OCI-LY7 (cell line): ENCODE measurements around the gene ST3GAL3. TPM values are rescaled to one million over a fixed set of nuclear protein-coding genes. Genes with fewer than 3 reads are reported as not detected.

Experiments
- BruUV-seq: library from RNA; stranded (reverse); fragments of 400-500 nt; replicated peaks from 2 replicates; lab custom pipeline; 2021; lab: Mats Ljungman, UMichigan
- CTCF ChIA-PET: fragments of 300-600 bp; sonication (Branson Sonifier 250); formaldehyde crosslinking; loops from one replicate; lab custom pipeline; 2022; ENCODE audit warnings: antibody characterized with exemption; ENCODE audit not compliant: unreplicated experiment; lab: Charles Lee
- POLR2A ChIA-PET: fragments of 300-600 bp; sonication (Branson Sonifier 250); formaldehyde crosslinking; loops from one replicate; lab custom pipeline; 2022; ENCODE audit warnings: antibody characterized with exemption; lab: Charles Lee
- DNase-seq: peaks from one replicate; pipeline ENCODE4 v3.0.0-alpha.2; 2015; ENCODE audit warnings: low spot score
- H2AFZ ChIP-seq: fragments of 200-600 bp; sonication (generic), shearing (Covaris generic); 2 replicates; pipeline ENCODE4 v1.6.1; 2014; ENCODE audit warnings: mild to moderate bottlenecking, antibody characterized with exemption, low read length, moderate library complexity
- H3K27ac ChIP-seq: fragments of 200-600 bp; sonication (generic); 2 replicates; pipeline ENCODE4 v1.5.1; 2014; ENCODE audit warnings: mixed run types, low read depth, mild to moderate bottlenecking, moderate library complexity, low read length, inconsistent platforms; ENCODE audit not compliant: poor library complexity, severe bottlenecking
- H3K36me3 ChIP-seq: fragments of 200-600 bp; sonication (generic); 2 replicates; pipeline ENCODE4 v1.6.1; 2014; ENCODE audit warnings: mild to moderate bottlenecking, antibody characterized with exemption, low read length, moderate library complexity, mixed read lengths; ENCODE audit not compliant: insufficient read depth
- H3K4me1 ChIP-seq: fragments of 200-600 bp; sonication (generic); 2 replicates; pipeline ENCODE4 v1.5.1; 2014; ENCODE audit warnings: mild to moderate bottlenecking, low read length; ENCODE audit not compliant: insufficient read depth, poor library complexity, severe bottlenecking
- H3K4me2 ChIP-seq: fragments of 200-600 bp; sonication (generic); 2 replicates; pipeline ENCODE4 v1.6.1; 2014; ENCODE audit warnings: mild to moderate bottlenecking, low read length
- H3K4me3 ChIP-seq: fragments of 200-600 bp; sonication (generic); 2 replicates; pipeline ENCODE4 v1.5.1; 2014; ENCODE audit warnings: mild to moderate bottlenecking, low read depth, low read length; ENCODE audit not compliant: poor library complexity, severe bottlenecking
- H3K79me2 ChIP-seq: fragments of 200-600 bp; sonication (generic); 2 replicates; pipeline ENCODE4 v1.6.1; 2016; ENCODE audit warnings: low read depth, mild to moderate bottlenecking, low read length, moderate library complexity, mixed read lengths; ENCODE audit not compliant: insufficient read depth
- H3K9me2 ChIP-seq: fragments of 200-600 bp; sonication (generic); 2 replicates; pipeline ENCODE4 v1.6.1; 2016; ENCODE audit warnings: mild to moderate bottlenecking, low read length, mixed read lengths; ENCODE audit not compliant: insufficient read depth
- H3K9me3 ChIP-seq: fragments of 200-600 bp; sonication (generic); 2 replicates; pipeline ENCODE4 v1.6.1; 2014; ENCODE audit warnings: mild to moderate bottlenecking, mixed run types, low read length, mixed read lengths
- H4K20me1 ChIP-seq: fragments of 200-600 bp; sonication (generic); 2 replicates; pipeline ENCODE4 v1.6.1; 2014; ENCODE audit warnings: mild to moderate bottlenecking, antibody characterized with exemption, low read length, moderate library complexity, mixed read lengths; ENCODE audit not compliant: insufficient read depth
- CTCF ChIP-seq: fragments of 200-600 bp; sonication (generic); conservative IDR thresholded peaks from 2 replicates; pipeline ENCODE4 v1.5.1; 2014; ENCODE audit warnings: mild to moderate bottlenecking, antibody characterized with exemption, low read length, moderate library complexity, mixed read lengths
- EZH2phosphoT487 ChIP-seq: fragments of 200-600 bp; sonication (generic); IDR thresholded peaks from 2 replicates; pipeline ENCODE4 v1.6.1; 2018; ENCODE audit warnings: low read depth, borderline replicate concordance, mild to moderate bottlenecking, mixed run types, antibody characterized with exemption, low read length, moderate library complexity, mixed read lengths
- intact Hi-C: fragments of 100-400 bp; cut with micrococcal nuclease; formaldehyde crosslinking; loops from one replicate; pipeline ENCODE4 v1.10.0; 2022; ENCODE audit not compliant: unreplicated experiment
- total RNA-seq, 2 experiments: library from RNA; depleted of rRNA in 1 of 2; stranded (reverse); fragments of >200 nt in 1 of 2; shearing (Covaris generic) in 1 of 2; gene quantifications; 2 replicates each; pipeline ENCODE4 v1.2.3, GENCODE V29; 2014 to 2022

ST3GAL3 gene
- total RNA-seq, 2 experiments from 2014 or later: 24.0 to 45.0 TPM

GRCh38 chr1:43949678-43950077 lies 242.3 kb downstream of the ST3GAL3 start:
- no TSS peak for BruUV-seq
- Histone ChIP-seq H3K36me3 (peaks cover 10% of the 10 kb centered on the region; the same call in 1 of the 2 replicates), H3K27ac (no peak overlapping the region), H2AFZ (no peak overlapping the region), H3K9me2 (no peaks in the 10 kb centered on the region), H3K9me3 (no peaks in the 10 kb centered on the region), H3K4me1 (peaks cover 19% of the 10 kb centered on the region), H4K20me1 (no peaks in the 10 kb centered on the region), H3K4me2 (no peak overlapping the region), H3K79me2 (peaks cover 3% of the 10 kb centered on the region; the same call in 1 of the 2 replicates), H3K4me3 (no peak overlapping the region)
- DNase-seq: no peak
- TF ChIP-seq EZH2phosphoT487: no peak
- no peak for TF ChIP-seq CTCF
- intact Hi-C loops: no loop called here
- CTCF ChIA-PET: no interaction called here
- POLR2A ChIA-PET: interaction anchor here (1.1 kb wide), 1 partner anchor 20 kb away, joined by 3 read pairs; the partner anchor contains the start of gene DPH2

GRCh38 chr1:43951021-43951985 lies 244.0 kb downstream of the ST3GAL3 start:
- Histone ChIP-seq H3K9me3 (no peaks in the 10 kb centered on the region), H4K20me1 (peaks cover 4% of the 10 kb centered on the region; the same call in 1 of the 2 replicates), H3K36me3 (peaks cover 12% of the 10 kb centered on the region; the same call in 1 of the 2 replicates), H3K4me1 (peaks cover 11% of the 10 kb centered on the region), H3K79me2 (peaks cover 3% of the 10 kb centered on the region; the same call in 1 of the 2 replicates), H3K27ac (no peak overlapping the region), H2AFZ (no peak overlapping the region), H3K4me2 (no peak overlapping the region), H3K9me2 (no peaks in the 10 kb centered on the region), H3K4me3 (no peak overlapping the region)
- no peak for DNase-seq
- POLR2A ChIA-PET: interaction anchor here (0.5 kb wide), 1 partner anchor 85 kb away, joined by 3 read pairs; no protein-coding TSS in a partner anchor
- intact Hi-C loops: no loop called here
- BruUV-seq: no TSS peak
- CTCF ChIA-PET: no interaction called here
- TF ChIP-seq EZH2phosphoT487: no peak
- no peak for TF ChIP-seq CTCF
